Gastroesophageal sphincter (tissue), 3 donors: ENCODE data around the gene MBTPS1.

ENCODE experiments used
- POLR2A ChIP-seq, 2 donors: fragments of 450-650 bp; IDR thresholded peaks; one replicate each; pipeline ENCODE4 v1.6.1; 2017; ENCODE audit warnings: antibody characterized with exemption in 2 of 2, mild to moderate bottlenecking in 2 of 2, moderate library complexity in 1 of 2
- POLR2AphosphoS5 ChIP-seq: sonication (generic); formaldehyde crosslinking; IDR thresholded peaks from one replicate; pipeline ENCODE4 v1.6.1; 2017; ENCODE audit warnings: antibody characterized with exemption
- TF ChIP-seq, protein P1 (sequence below), 4 experiments: fragments of 200-600 bp in 2 of 4; fragments of 450-650 bp in 2 of 4; sonication (generic) in 1 of 4; IDR thresholded peaks; one replicate each; pipeline ENCODE4 v1.5.1; 2017 to 2019; ENCODE audit warnings: antibody characterized with exemption in 4 of 4, mild to moderate bottlenecking in 2 of 4, moderate library complexity in 2 of 4

DNA sequence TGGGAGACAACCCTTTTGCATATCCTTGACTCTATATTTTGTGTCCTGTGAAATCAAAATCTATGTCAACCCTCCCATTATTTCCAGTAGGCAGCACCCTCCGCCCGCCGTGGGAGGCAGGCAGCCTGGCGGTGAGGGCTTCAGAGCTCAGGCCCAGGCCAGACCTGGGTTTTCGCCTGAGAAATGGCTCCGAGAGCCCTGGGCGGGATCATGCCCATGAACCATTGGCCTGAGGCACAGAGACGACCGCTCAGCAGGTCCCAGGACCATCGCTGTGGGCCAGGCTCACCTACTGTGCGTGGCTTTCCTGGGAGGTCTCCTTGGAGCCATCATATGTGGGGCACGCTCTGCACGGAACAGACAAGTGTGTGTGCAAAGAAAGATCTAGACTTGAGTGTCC lies 67.9 kb downstream of the MBTPS1 start:
- TF ChIP-seq POLR2A (IDR thresholded peaks at IDR 0.05) (no peak), POLR2AphosphoS5 (no peak)
- TF ChIP-seq, protein P1, sequence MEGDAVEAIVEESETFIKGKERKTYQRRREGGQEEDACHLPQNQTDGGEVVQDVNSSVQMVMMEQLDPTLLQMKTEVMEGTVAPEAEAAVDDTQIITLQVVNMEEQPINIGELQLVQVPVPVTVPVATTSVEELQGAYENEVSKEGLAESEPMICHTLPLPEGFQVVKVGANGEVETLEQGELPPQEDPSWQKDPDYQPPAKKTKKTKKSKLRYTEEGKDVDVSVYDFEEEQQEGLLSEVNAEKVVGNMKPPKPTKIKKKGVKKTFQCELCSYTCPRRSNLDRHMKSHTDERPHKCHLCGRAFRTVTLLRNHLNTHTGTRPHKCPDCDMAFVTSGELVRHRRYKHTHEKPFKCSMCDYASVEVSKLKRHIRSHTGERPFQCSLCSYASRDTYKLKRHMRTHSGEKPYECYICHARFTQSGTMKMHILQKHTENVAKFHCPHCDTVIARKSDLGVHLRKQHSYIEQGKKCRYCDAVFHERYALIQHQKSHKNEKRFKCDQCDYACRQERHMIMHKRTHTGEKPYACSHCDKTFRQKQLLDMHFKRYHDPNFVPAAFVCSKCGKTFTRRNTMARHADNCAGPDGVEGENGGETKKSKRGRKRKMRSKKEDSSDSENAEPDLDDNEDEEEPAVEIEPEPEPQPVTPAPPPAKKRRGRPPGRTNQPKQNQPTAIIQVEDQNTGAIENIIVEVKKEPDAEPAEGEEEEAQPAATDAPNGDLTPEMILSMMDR (IDR thresholded peaks at IDR 0.05): no peak
